HepG2 (cell line): ENCODE data around the gene RBFOX1. TPM values are rescaled to one million over a fixed set of nuclear protein-coding genes. Genes with fewer than 3 reads are reported as not detected.

Source experiments
- ATAC-seq: fragments of 200-7000 bp; cut with Tn5 transposase; 3 replicates; pipeline ENCODE4 v1.9.1; 2020; ENCODE audit warnings: mild to moderate bottlenecking, moderate library complexity
- BruUV-seq: library from RNA; stranded (reverse); fragments of 400-500 nt; replicated peaks from 2 replicates; lab custom pipeline; 2021; lab: Mats Ljungman, UMichigan
- CTCF ChIA-PET: fragments of 300-600 bp; formaldehyde crosslinking; extraction: SDS; loops from one replicate; lab custom pipeline; 2021; ENCODE audit warnings: low total read pairs, inconsistent platforms, low intra/inter-chr PET ratio; lab: Yijun Ruan, JAX
- POLR2A ChIA-PET: fragments of 350-600 bp; sonication (Branson Sonifier 250); formaldehyde crosslinking; loops from one replicate; lab custom pipeline; 2020; ENCODE audit warnings: antibody characterized with exemption, inconsistent platforms; lab: Yijun Ruan, JAX
- DNase-seq: peaks from one replicate; pipeline ENCODE4 v3.0.0-alpha.2; 2015; ENCODE audit warnings: low spot score
- FAIRE-seq: peaks from 3 replicates; lab custom pipeline; 2011; peaks lifted over from hg19 to GRCh38; lab: Jason Lieb, UNC
- H2AFZ ChIP-seq: one replicate; pipeline ENCODE4 v1.6.1; 2011; ENCODE audit warnings: low read length, inconsistent platforms
- H3K27ac ChIP-seq: fragments of 300-600 bp; 3 replicates; pipeline ENCODE4 v1.8.0; 2011; ENCODE audit warnings: mixed run types, mild to moderate bottlenecking, mixed read lengths, low read length, inconsistent platforms; ENCODE audit not compliant: insufficient read depth; ENCODE audit errors: extremely low read length
- H3K27me3 ChIP-seq, 2 experiments: fragments of 200-600 bp in 1 of 2; 2 replicates in 1 of 2; 3 replicates in 1 of 2; pipeline versions ENCODE4 v1.6.0 to v1.8.0; 2011; ENCODE audit warnings: low read length in 2 of 2, mild to moderate bottlenecking in 2 of 2, moderate library complexity in 2 of 2, inconsistent platforms in 1 of 2; ENCODE audit not compliant: insufficient read depth in 2 of 2, control insufficient read depth in 1 of 2
- H3K36me3 ChIP-seq, 2 experiments: fragments of 200-600 bp in 1 of 2; replicated peaks in 1 of 2; 2 replicates in 1 of 2; 3 replicates in 1 of 2; pipeline versions ENCODE4 v1.5.1 to v1.8.0; 2011; ENCODE audit warnings: low read length in 2 of 2, inconsistent platforms in 1 of 2; ENCODE audit not compliant: insufficient read depth in 2 of 2, control insufficient read depth in 1 of 2
- H3K4me1 ChIP-seq: 2 replicates; pipeline ENCODE4 v1.5.1; 2012; ENCODE audit warnings: low read length, inconsistent platforms; ENCODE audit not compliant: insufficient read depth
- H3K4me2 ChIP-seq: 2 replicates; pipeline ENCODE4 v1.6.0; 2011; ENCODE audit warnings: low read depth, low read length, inconsistent platforms
- H3K4me3 ChIP-seq, 3 experiments: fragments of 200-600 bp in 1 of 3; sonication (generic), shearing (Covaris generic) in 1 of 3; replicated peaks in 1 of 3; 2 replicates each; pipeline ENCODE4 v1.5.1; 2011 to 2016; ENCODE audit warnings: low read length in 3 of 3, inconsistent platforms in 2 of 3, low read depth in 2 of 3, mild to moderate bottlenecking in 2 of 3, control low read depth in 1 of 3, mixed read lengths in 1 of 3; ENCODE audit not compliant: insufficient read depth in 1 of 3
- H3K79me2 ChIP-seq: one replicate; pipeline ENCODE4 v1.6.1; 2011; ENCODE audit warnings: low read length, inconsistent platforms; ENCODE audit not compliant: insufficient read depth
- H3K9ac ChIP-seq: 2 replicates; pipeline ENCODE4 v1.6.0; 2011; ENCODE audit warnings: mild to moderate bottlenecking, low read depth, low read length, inconsistent platforms; ENCODE audit not compliant: insufficient read depth
- H3K9me3 ChIP-seq: 2 replicates; pipeline ENCODE4 v1.5.1; 2012; ENCODE audit warnings: mild to moderate bottlenecking, low read length
- H4K20me1 ChIP-seq: 2 replicates; pipeline ENCODE4 v1.6.0; 2011; ENCODE audit warnings: inconsistent platforms, mild to moderate bottlenecking, low read length, moderate library complexity; ENCODE audit not compliant: insufficient read depth
- AKAP8 ChIP-seq: sonication (generic); formaldehyde crosslinking; IDR thresholded peaks from 2 replicates; pipeline ENCODE4 v1.5.1; 2020; ENCODE audit warnings: mild to moderate bottlenecking, missing genetic modification reagents
- BHLHE40 ChIP-seq: IDR thresholded peaks from 2 replicates; pipeline ENCODE4 v1.6.1; 2011; ENCODE audit warnings: low read length, improper control_type of control experiment
- EED ChIP-seq: sonication (generic); formaldehyde crosslinking; IDR thresholded peaks from 2 replicates; pipeline ENCODE4 v1.5.0; 2020; ENCODE audit warnings: mild to moderate bottlenecking, missing genetic modification reagents
- MNT ChIP-seq: fragments of 450-650 bp; IDR thresholded peaks from 2 replicates; pipeline ENCODE4 v1.6.1; 2016
- NFE2 ChIP-seq: sonication (generic); formaldehyde crosslinking; IDR thresholded peaks from 2 replicates; pipeline ENCODE4 v1.4.0; 2020; ENCODE audit warnings: missing genetic modification reagents
- NFKB2 ChIP-seq: sonication (generic); formaldehyde crosslinking; IDR thresholded peaks from 2 replicates; pipeline ENCODE4 v1.4.0; 2020; ENCODE audit warnings: missing genetic modification reagents, borderline replicate concordance
- PITX1 ChIP-seq: sonication (generic); formaldehyde crosslinking; IDR thresholded peaks from 2 replicates; pipeline ENCODE4 v1.5.1; 2020; ENCODE audit warnings: mild to moderate bottlenecking, missing genetic modification reagents
- PLSCR1 ChIP-seq: sonication (generic); formaldehyde crosslinking; IDR thresholded peaks from 2 replicates; pipeline ENCODE4 v1.5.0; 2020; ENCODE audit warnings: missing genetic modification reagents, mild to moderate bottlenecking, borderline replicate concordance
- POLR2A ChIP-seq, 2 experiments: IDR thresholded peaks; 2 replicates each; pipeline ENCODE4 v1.6.1; 2011; ENCODE audit warnings: low read depth in 2 of 2, low read length in 2 of 2, mild to moderate bottlenecking in 1 of 2, moderate library complexity in 1 of 2; ENCODE audit not compliant: insufficient read depth in 1 of 2
- POLR2G ChIP-seq: fragments of 200-400 bp; formaldehyde crosslinking; IDR thresholded peaks from 2 replicates; pipeline ENCODE4 v1.6.1; 2018; ENCODE audit warnings: mild to moderate bottlenecking, low read depth, low read length, moderate library complexity
- RFXANK ChIP-seq: IDR thresholded peaks from 2 replicates; pipeline ENCODE4 v1.6.1; 2016
- SALL1 ChIP-seq: sonication (generic); formaldehyde crosslinking; IDR thresholded peaks from 2 replicates; pipeline ENCODE4 v1.8.0; 2022; ENCODE audit warnings: mild to moderate bottlenecking, missing genetic modification reagents
- SP1 ChIP-seq, 2 experiments: fragments of 450-650 bp in 1 of 2; sonication (generic) in 1 of 2; formaldehyde crosslinking in 1 of 2; IDR thresholded peaks; 2 replicates each; pipeline versions ENCODE4 v1.4.0 to v1.6.1; 2016 to 2020; ENCODE audit warnings: missing genetic modification reagents in 1 of 2
- WGBS: methylation state at CpG from one replicate; pipeline ENCODE4 v1.1.6; 2017; ENCODE audit warnings: low lambda C conversion rate; 5-methylcytosine and 5-hydroxymethylcytosine counted together
- in situ Hi-C: cut with HindIII; loops from 2 replicates; pipeline ENCODE4 v1.10.0; 2017; ENCODE audit warnings: low pct_unique_long_range_greater_than_20kb; ENCODE audit not compliant: extremely low pct_ligation_motif_present
- intact Hi-C: fragments of 100-400 bp; cut with micrococcal nuclease; formaldehyde crosslinking; loops from one replicate; pipeline ENCODE4 v1.10.0; 2022; ENCODE audit not compliant: unreplicated experiment
- polyA plus RNA-seq, 8 experiments: library from polyadenylated mRNA; depleted of rRNA in 3 of 8; stranded (reverse) in 7 of 8; unstranded in 1 of 8; fragments of >200 nt; fragmentation: Illumina TruSeq in 4 of 8; extraction: Trizol in 4 of 8; gene quantifications; 2 replicates each; pipeline versions ENCODE4 v1.2.1 to v1.2.3, GENCODE V29; 2011 to 2016; ENCODE audit warnings: low read depth in 4 of 8, missing spikeins in 1 of 8, mixed read lengths in 1 of 8; ENCODE audit not compliant: insufficient read depth in 1 of 8
- total RNA-seq, 5 experiments: library from RNA; depleted of rRNA; stranded (reverse); fragments of >200 nt; fragmentation: Illumina TruSeq; extraction: Trizol; gene quantifications; 2 replicates each; pipeline ENCODE4 v1.2.3, GENCODE V29; 2016; ENCODE audit warnings: low read depth in 1 of 5
- TF ChIP-seq, protein P1 (sequence below): IDR thresholded peaks from 2 replicates; pipeline ENCODE4 v1.4.0; 2020; ENCODE audit warnings: mild to moderate bottlenecking, missing genetic modification reagents

Gene RBFOX1
- total and polyA plus RNA-seq, 2 of the 13 experiments (the other 11 are each of a cell fraction or from before 2014, with no cell fraction given): not detected

- POLR2A ChIA-PET: no interaction called here
- no peaks in the 10 kb centered on the region for H3K4me1 ChIP-seq
- no peak for ATAC-seq
- 8% methylated on average over 3 of the region's 3 CpGs for WGBS
- no peak overlapping the region for H3K9ac ChIP-seq
- no peaks in the 10 kb centered on the region; a peak in 1 of 5 replicates for H3K27me3 ChIP-seq
- no peaks in the 10 kb centered on the region for H3K36me3 ChIP-seq
- intact Hi-C loops (no loop called here), in situ Hi-C loops (no loop called here)
- no peak overlapping the region for H2AFZ ChIP-seq
- FAIRE-seq: no peak
- TF ChIP-seq MNT (no peak), PITX1 (no peak), PLSCR1 (CRISPR knock-in tag) (no peak), AKAP8 (no peak), SP1 (IDR thresholded peaks at IDR 0.05) (no peak), SP1 (CRISPR knock-in tag; IDR thresholded peaks at IDR 0.05) (no peak)
- H3K4me2 ChIP-seq: no peak overlapping the region
- DNase-seq: no peak
- no peaks in the 10 kb centered on the region for H3K79me2 ChIP-seq
- H4K20me1 ChIP-seq: no peaks in the 10 kb centered on the region
- H3K27ac ChIP-seq: no peak overlapping the region
- no peak overlapping the region for H3K4me3 ChIP-seq
- CTCF ChIA-PET: no interaction called here
- BruUV-seq: no TSS peak
- H3K9me3 ChIP-seq: no peaks in the 10 kb centered on the region
These were observed 48.3 kb downstream of the RBFOX1 start for GRCh38 chr16:7380911-7381310.

- FAIRE-seq: no peak
- in situ Hi-C loops: no loop called here
- TF ChIP-seq RFXANK (CRISPR knock-in tag) (no peak), NFE2 (no peak), POLR2G (no peak), POLR2A (IDR thresholded peaks at IDR 0.05; ENCODE audit: insufficient read depth in 1 of 2, low read depth in 2 of 2, low read length in 2 of 2) (no peak), BHLHE40 (no peak), EED (CRISPR knock-in tag) (no peak), SALL1 (CRISPR knock-in tag) (no peak), NFKB2 (CRISPR knock-in tag) (no peak)
- TF ChIP-seq, protein P1, sequence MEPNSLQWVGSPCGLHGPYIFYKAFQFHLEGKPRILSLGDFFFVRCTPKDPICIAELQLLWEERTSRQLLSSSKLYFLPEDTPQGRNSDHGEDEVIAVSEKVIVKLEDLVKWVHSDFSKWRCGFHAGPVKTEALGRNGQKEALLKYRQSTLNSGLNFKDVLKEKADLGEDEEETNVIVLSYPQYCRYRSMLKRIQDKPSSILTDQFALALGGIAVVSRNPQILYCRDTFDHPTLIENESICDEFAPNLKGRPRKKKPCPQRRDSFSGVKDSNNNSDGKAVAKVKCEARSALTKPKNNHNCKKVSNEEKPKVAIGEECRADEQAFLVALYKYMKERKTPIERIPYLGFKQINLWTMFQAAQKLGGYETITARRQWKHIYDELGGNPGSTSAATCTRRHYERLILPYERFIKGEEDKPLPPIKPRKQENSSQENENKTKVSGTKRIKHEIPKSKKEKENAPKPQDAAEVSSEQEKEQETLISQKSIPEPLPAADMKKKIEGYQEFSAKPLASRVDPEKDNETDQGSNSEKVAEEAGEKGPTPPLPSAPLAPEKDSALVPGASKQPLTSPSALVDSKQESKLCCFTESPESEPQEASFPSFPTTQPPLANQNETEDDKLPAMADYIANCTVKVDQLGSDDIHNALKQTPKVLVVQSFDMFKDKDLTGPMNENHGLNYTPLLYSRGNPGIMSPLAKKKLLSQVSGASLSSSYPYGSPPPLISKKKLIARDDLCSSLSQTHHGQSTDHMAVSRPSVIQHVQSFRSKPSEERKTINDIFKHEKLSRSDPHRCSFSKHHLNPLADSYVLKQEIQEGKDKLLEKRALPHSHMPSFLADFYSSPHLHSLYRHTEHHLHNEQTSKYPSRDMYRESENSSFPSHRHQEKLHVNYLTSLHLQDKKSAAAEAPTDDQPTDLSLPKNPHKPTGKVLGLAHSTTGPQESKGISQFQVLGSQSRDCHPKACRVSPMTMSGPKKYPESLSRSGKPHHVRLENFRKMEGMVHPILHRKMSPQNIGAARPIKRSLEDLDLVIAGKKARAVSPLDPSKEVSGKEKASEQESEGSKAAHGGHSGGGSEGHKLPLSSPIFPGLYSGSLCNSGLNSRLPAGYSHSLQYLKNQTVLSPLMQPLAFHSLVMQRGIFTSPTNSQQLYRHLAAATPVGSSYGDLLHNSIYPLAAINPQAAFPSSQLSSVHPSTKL (CRISPR knock-in tag): no peak
These were observed 49.0 kb downstream of the RBFOX1 start for GRCh38 chr16:7381671-7382070.

More at GRCh38 chr16:7381671-7382070, 49.0 kb downstream of the RBFOX1 start:
- Histone ChIP-seq H3K36me3 (no peaks in the 10 kb centered on the region), H3K9me3 (no peaks in the 10 kb centered on the region), H2AFZ (no peak overlapping the region), H3K79me2 (no peaks in the 10 kb centered on the region), H3K27me3 (no peaks in the 10 kb centered on the region; a peak in 1 of 5 replicates), H3K9ac (no peak overlapping the region), H3K4me3 (no peak overlapping the region), H3K27ac (no peak overlapping the region), H3K4me2 (no peak overlapping the region), H4K20me1 (no peaks in the 10 kb centered on the region), H3K4me1 (no peaks in the 10 kb centered on the region)
- DNase-seq (no peak), ATAC-seq (no peak)
- ChIA-PET POLR2A (no interaction called here), CTCF (no interaction called here)
- 36% methylated on average over 6 of the region's 6 CpGs for WGBS
- intact Hi-C loops: no loop called here
- no TSS peak for BruUV-seq
